ENCODE measurements around the gene KCNN1.
"Not testable (repeated sequence)": the region's sequence is repeated elsewhere in the genome, so short reads cannot be mapped to it uniquely, and the experiment has no call there.

The KCNN1 gene

DNA sequence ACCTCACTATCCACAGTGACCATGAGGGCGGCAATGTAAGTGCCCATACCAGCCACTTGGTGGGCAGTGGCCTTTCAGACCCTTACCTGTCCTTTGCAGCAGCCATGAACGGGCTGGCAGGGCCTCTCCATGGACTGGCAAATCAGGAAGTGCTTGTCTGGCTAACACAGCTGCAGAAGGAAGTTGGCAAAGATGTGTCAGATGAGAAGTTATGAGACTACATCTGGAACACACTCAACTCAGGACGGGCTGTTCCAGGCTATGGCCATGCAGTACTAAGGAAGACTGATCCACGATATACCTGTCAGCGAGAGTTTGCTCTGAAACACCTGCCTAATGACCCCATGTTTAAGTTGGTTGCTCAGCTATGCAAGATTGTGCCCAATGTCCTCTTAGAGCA, 64.5 kb downstream of the KCNN1 start:
- DNase-seq (ENCODE audit: low read depth) = not testable (repeated sequence)

DNA sequence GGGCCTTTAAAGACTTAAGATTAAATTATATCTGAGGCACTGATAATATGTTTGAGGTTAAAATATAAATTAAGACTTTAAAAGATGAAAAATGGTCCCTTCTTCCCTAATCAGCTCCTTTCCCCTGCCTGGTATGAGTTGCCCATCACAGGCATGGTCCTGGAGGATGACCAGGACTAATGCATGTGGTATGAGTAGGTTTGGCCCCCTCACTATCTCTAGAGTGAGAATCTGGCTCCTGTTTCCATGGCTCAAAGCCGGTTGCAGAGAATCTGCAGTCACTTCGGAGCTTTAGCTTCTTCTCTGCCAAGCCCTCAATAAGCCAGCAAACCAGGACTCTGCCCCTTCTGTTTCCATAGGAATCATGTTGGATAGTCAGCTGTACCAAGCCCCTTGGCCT, 65.2 kb downstream of the KCNN1 start:
- DNase-seq (ENCODE audit: low read depth) = not testable (repeated sequence)

DNA sequence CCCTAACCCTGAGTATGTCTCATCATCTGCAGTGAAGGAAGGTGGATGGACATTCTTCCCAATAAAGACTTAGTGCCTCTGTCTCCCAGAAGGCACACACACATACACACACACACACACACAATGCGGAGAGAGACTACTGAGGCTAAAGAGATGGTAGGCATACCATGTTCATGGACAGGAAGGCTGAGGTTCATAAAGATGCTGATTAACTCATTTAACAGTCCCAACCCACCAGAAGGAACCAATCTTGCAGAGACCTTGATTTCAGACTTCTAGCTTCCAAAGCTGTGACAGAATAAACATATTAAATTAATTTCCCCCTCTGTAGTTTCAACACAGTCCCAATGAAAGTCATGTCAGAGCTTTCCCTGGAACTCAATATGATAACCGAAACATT, 74.1 kb downstream of the KCNN1 start:
- DNase-seq (ENCODE audit: low read depth) = no peak

DNA sequence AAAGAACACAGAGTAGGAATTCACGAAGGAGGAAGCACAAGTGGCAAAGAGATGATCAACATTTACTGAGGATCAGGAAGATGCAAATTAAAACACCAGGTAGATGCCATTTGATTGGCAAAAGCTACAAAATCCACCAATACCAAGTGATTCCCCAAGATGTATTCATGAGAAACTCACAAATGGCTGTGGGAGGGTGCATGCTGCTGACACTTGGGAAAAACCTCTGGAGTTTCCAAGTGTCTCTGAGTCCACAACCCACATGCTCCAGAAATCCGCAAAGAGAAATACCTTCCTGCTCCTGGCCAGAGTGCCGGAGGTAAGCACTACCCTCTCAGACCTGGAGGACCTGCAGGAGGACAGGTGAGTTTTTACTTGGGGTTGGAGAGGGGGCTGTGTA, 76.8 kb downstream of the KCNN1 start:
- no peak for DNase-seq (ENCODE audit: low read depth)

DNA sequence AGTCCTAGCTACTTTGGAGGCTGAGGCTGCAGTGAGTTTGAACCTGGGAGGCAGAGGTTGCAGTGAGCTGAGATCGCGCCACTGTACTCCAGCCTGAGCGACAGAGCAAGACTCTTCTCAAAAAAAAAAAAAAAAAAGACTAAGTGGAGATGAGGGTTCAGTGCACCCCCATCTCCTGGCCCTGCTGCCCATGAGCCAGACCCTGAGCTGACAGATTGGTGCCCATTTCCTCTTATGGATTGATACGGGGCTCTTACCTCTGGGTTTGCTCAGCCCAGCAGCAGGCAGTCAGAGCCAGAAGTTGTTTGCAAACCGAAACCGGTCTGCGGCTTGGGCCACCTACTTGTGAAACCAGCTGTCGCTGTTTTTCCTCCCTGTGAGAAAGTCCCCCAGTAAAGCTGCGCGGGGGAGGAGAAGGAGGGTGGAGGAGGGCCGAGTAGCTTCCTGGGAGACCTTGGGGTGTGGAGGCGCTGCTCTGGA, 78.0 kb downstream of the KCNN1 start:
- peak; percentile 85 for DNase-seq (ENCODE audit: low read depth)

DNA sequence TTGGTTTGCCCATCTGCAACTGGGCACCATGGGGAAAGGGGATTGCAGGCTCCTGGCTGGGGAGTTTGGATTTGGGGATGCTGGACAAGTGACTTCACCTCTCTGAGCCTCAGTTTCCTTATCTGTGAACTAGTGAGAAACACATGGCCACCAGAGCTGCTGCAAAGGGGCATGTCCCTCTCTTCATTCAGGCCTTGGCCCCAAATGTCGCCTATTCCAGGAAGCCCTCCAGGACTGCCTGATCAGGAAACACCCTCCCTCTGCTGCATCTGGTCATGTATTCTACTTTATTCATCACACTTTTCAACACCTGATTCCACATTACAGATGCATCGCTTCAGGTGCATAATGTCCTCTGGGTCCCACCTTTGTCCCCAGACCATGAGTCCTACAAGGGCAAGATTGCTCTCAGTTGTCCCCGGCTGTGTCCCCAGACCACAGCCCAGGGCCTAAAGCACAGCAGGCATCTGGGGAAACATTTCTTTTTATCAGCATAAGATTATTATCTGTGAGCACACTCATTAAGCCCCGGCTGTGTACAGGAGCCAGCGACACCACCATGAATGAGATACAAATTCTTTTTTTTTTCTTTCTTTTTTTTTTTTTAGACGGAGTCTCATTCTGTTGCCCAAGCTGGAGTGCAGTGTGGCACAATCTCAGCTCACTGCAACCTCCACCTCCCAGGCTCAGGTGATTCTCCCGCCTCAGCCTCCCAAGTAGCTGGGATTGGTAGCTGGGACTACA, 78.6 kb downstream of the KCNN1 start:
- no peak for DNase-seq (ENCODE audit: low read depth)

DNA sequence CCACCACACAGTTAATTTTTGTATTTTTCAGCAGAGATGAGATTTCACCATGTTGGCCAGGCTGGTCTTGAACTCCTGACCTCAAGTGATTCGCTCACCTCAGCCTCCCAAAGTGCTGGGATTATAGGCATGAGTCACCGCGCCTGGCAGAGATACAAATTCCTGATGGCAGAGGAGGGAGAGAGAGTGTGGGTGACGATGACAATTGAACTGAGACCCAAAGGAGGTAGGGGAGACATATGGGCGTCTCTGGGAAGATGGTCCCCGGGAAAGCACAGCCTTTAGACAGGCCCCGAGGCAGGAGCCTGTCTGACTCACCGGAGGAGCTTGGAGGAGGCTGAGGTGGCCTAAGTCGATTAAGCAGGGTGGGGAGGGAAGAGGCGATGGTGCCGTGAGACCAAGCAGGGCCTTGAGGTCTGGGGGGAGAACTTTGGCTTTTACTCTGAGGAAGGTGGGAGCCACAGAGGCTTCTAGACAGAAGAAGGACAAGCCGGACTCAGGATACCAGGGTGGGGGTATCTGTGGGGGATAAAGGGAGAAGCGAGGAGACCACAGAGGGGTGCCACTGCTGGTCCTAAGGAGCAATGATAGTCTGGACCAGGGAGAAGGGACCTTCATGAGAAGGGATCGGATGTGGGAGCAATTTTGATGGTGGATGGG, 79.3 kb downstream of the KCNN1 start:
- peak; percentile 74 for DNase-seq (ENCODE audit: low read depth)

DNA sequence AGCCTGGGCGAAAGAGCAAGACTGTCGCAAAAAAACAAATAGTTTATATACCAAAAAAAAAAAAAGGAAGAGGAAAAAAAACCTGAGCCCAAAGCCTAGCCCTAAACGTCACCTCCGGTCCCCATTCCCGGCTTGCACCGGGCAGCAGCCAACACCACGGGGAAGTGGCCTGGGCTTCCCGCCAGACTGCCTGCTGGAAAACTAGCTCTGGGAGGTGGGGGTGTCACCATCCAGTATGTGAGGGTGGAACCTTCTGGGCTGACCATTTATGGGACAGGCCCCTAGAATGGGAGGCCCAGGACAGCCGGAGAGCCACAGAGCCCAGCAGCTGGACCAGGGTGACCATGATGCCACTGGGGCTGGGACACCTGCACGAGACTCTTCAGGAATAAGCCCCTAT, 82.5 kb downstream of the KCNN1 start:
- DNase-seq (ENCODE audit: low read depth) = peak; percentile 18

Measured in iris pigment epithelial cell (primary cell).